T-helper 22 cell (primary cell): Measurements from ENCODE around the gene STIL.
A peak's percentile ranks its signal among the peaks of the same experiment; 100 is the strongest.
"Not testable (repeated sequence)": the region's sequence is repeated elsewhere in the genome, so short reads cannot be mapped to it uniquely, and the experiment has no call there.

Experiments used
- DNase-seq: peaks from one replicate; pipeline ENCODE4 v3.0.0-alpha.2; 2020; ENCODE audit warnings: low read depth

STIL gene

GRCh38 chr1:47313915-47314664 lies at the start of gene STIL:
Gene STIL, minus strand, starts transcription at chr1:47314147. Its CDS starts 3,828 bp downstream, at chr1:47310319.
- peak; percentile 94 for DNase-seq

GRCh38 chr1:47362828-47363227 lies 48.9 kb upstream of the STIL start:
- no peak for DNase-seq

- DNase-seq: no peak
These were observed 47.4 kb upstream of the STIL start for GRCh38 chr1:47361380-47361779.

GRCh38 chr1:47351305-47351704 lies 37.4 kb upstream of the STIL start:
- DNase-seq: no peak

GRCh38 chr1:47348246-47348645 lies 34.3 kb upstream of the STIL start:
- no peak for DNase-seq

- DNase-seq: no peak
These were observed 33.8 kb upstream of the STIL start for GRCh38 chr1:47347735-47348134.

- DNase-seq: not testable (repeated sequence)
These were observed 33.0 kb upstream of the STIL start for GRCh38 chr1:47346979-47347378.

GRCh38 chr1:47340227-47340626 lies 26.3 kb upstream of the STIL start:
- DNase-seq: no peak

GRCh38 chr1:47338249-47339077 lies 24.5 kb upstream of the STIL start:
- DNase-seq: no peak

- no peak for DNase-seq
These were observed 23.4 kb upstream of the STIL start for GRCh38 chr1:47337350-47337749.

GRCh38 chr1:47334765-47335435 lies 21.0 kb upstream of the STIL start:
- DNase-seq: no peak

GRCh38 chr1:47333922-47334764 lies 20.2 kb upstream of the STIL start:
- peak; percentile 58 for DNase-seq

GRCh38 chr1:47333578-47333921 lies 19.6 kb upstream of the STIL start, which contains the start of gene CMPK1:
Gene CMPK1, plus strand, starts transcription at chr1:47333790. Its CDS starts 156 bp downstream, at chr1:47333946.
- peak; percentile 70 for DNase-seq

GRCh38 chr1:47332779-47333577 lies 19.0 kb upstream of the STIL start:
- no peak for DNase-seq

GRCh38 chr1:47331875-47332274 lies 17.9 kb upstream of the STIL start:
- DNase-seq: no peak

- no peak for DNase-seq
These were observed 16.3 kb upstream of the STIL start for GRCh38 chr1:47330212-47330611.

- no peak for DNase-seq
These were observed 15.0 kb upstream of the STIL start for GRCh38 chr1:47328992-47329391.

- no peak for DNase-seq
These were observed 12.3 kb upstream of the STIL start for GRCh38 chr1:47326271-47326670.

- no peak for DNase-seq
These were observed 11.6 kb upstream of the STIL start for GRCh38 chr1:47325528-47325927.

GRCh38 chr1:47324682-47325081 lies 10.7 kb upstream of the STIL start:
- no peak for DNase-seq

- DNase-seq: no peak
These were observed 9.7 kb upstream of the STIL start for GRCh38 chr1:47323599-47324031.
